K562 (cell line): ENCODE results near the gene CFAP53. TPM values are rescaled to one million over a fixed set of nuclear protein-coding genes. Genes with fewer than 3 reads are reported as not detected.
A peak's percentile ranks its signal among the peaks of the same experiment; 100 is the strongest.

Source experiments
- ATF1 ChIP-seq, 2 experiments: fragments of 450-650 bp in 1 of 2; IDR thresholded peaks; 2 replicates each; pipeline ENCODE4 v1.6.1; 2016; ENCODE audit warnings: missing compliant biosample characterization in 1 of 2, missing genetic modification characterization in 1 of 2
- CEBPG ChIP-seq, 3 experiments: fragments of 200-800 bp in 1 of 3; sonication (Bioruptor generic) in 1 of 3; sonication (generic) in 1 of 3; formaldehyde crosslinking in 1 of 3; IDR thresholded peaks in 2 of 3; conservative IDR thresholded peaks in 1 of 3; 2 replicates each; pipeline versions ENCODE4 v1.6.1 to v1.8.0; 2016 to 2022; ENCODE audit warnings: missing compliant biosample characterization in 2 of 3, missing genetic modification characterization in 2 of 3, mild to moderate bottlenecking in 1 of 3, missing genetic modification reagents in 1 of 3
- CTBP1 ChIP-seq: fragments of 450-650 bp; IDR thresholded peaks from 2 replicates; pipeline ENCODE4 v1.6.1; 2016; ENCODE audit warnings: borderline replicate concordance
- ELF4 ChIP-seq: fragments of 450-650 bp; formaldehyde crosslinking; IDR thresholded peaks from 2 replicates; pipeline ENCODE4 v1.4.0; 2022; ENCODE audit warnings: missing genetic modification characterization
- EP300 ChIP-seq: IDR thresholded peaks from 2 replicates; pipeline ENCODE4 v1.6.1; 2012; ENCODE audit warnings: low read length, improper control_type of control experiment
- GABPA ChIP-seq: fragments of 200-800 bp; sonication (Bioruptor generic); conservative IDR thresholded peaks from 2 replicates; pipeline ENCODE4 v1.6.1; 2016; ENCODE audit warnings: low read depth, missing genetic modification characterization, missing compliant biosample characterization
- KDM4B ChIP-seq, 2 experiments: fragments of 450-650 bp in 1 of 2; sonication (generic) in 1 of 2; IDR thresholded peaks; 2 replicates each; pipeline ENCODE4 v1.6.1; 2016 to 2017; ENCODE audit warnings: borderline replicate concordance in 2 of 2, antibody characterized with exemption in 1 of 2, low read depth in 1 of 2, mild to moderate bottlenecking in 1 of 2
- NFIC ChIP-seq: fragments of 450-650 bp; IDR thresholded peaks from 2 replicates; pipeline ENCODE4 v1.6.1; 2017; ENCODE audit warnings: mild to moderate bottlenecking, inconsistent platforms
- NR2C2 ChIP-seq, 2 experiments: fragments of 200-800 bp in 1 of 2; sonication (Bioruptor generic) in 1 of 2; sonication (generic) in 1 of 2; formaldehyde crosslinking in 1 of 2; IDR thresholded peaks; 2 replicates each; pipeline versions ENCODE4 v1.6.1 to v1.8.0; 2016 to 2022; ENCODE audit warnings: mild to moderate bottlenecking in 1 of 2, missing compliant biosample characterization in 1 of 2, missing genetic modification characterization in 1 of 2, missing genetic modification reagents in 1 of 2
- NR3C1 ChIP-seq: sonication (generic); formaldehyde crosslinking; IDR thresholded peaks from 2 replicates; pipeline ENCODE4 v1.8.1; 2022; ENCODE audit warnings: missing genetic modification reagents
- POLR2A ChIP-seq: fragments of 450-650 bp; conservative IDR thresholded peaks from 2 replicates; pipeline ENCODE4 v1.6.1; 2016
- POLR2AphosphoS5 ChIP-seq: IDR thresholded peaks from 2 replicates; pipeline ENCODE4 v1.6.1; 2011; ENCODE audit warnings: mild to moderate bottlenecking, low read depth, low read length, moderate library complexity; ENCODE audit not compliant: control insufficient read depth, insufficient read depth
- RFX5 ChIP-seq: IDR thresholded peaks from 2 replicates; pipeline ENCODE4 v1.6.1; 2011; ENCODE audit warnings: low read depth, mild to moderate bottlenecking, improper control_type of control experiment, low read length
- SMARCE1 ChIP-seq: fragments of 450-650 bp; IDR thresholded peaks from 2 replicates; pipeline ENCODE4 v1.7.1; 2016; ENCODE audit warnings: mild to moderate bottlenecking
- SOX6 ChIP-seq: fragments of 450-650 bp; IDR thresholded peaks from 2 replicates; pipeline ENCODE4 v1.6.1; 2014; ENCODE audit warnings: mild to moderate bottlenecking
- SRF ChIP-seq, 2 experiments: fragments of 250-450, 450-650 bp in 1 of 2; sonication (Bioruptor Pico) in 1 of 2; sonication (generic) in 1 of 2; formaldehyde crosslinking; IDR thresholded peaks; 2 replicates each; pipeline versions ENCODE4 v1.5.0 to v1.5.1; 2020 to 2022; ENCODE audit warnings: mild to moderate bottlenecking in 1 of 2, missing genetic modification reagents in 1 of 2
- SUPT5H ChIP-seq: fragments of 450-650 bp; IDR thresholded peaks from 2 replicates; pipeline ENCODE4 v1.6.1; 2016
- TAF1 ChIP-seq: IDR thresholded peaks from 2 replicates; pipeline ENCODE4 v1.6.1; 2011; ENCODE audit warnings: mild to moderate bottlenecking, low read length, moderate library complexity; ENCODE audit not compliant: insufficient read depth, control insufficient read depth, severe bottlenecking; ENCODE audit errors: extremely low read depth
- ZNF316 ChIP-seq: fragments of 450-650 bp; IDR thresholded peaks from 2 replicates; pipeline ENCODE4 v1.6.1; 2016
- polyA plus RNA-seq, 8 experiments: library from polyadenylated mRNA; depleted of rRNA in 4 of 8; stranded (reverse) in 5 of 8; unstranded in 3 of 8; fragments of >200 nt; fragmentation: Nextera tagmentation in 2 of 8; fragmentation: Illumina TruSeq in 1 of 8; extraction: Ambion mirVana in 2 of 8; extraction: Trizol in 1 of 8; gene quantifications; 2 replicates each; pipeline versions ENCODE4 v1.2.1 to v1.2.3, GENCODE V29; 2011 to 2014; ENCODE audit warnings: inconsistent platforms in 1 of 8, missing spikeins in 1 of 8
- total RNA-seq, 7 experiments: library from RNA; depleted of rRNA in 6 of 7; stranded (reverse); fragments of >200 nt in 6 of 7; fragmentation: Illumina TruSeq in 2 of 7; extraction: Trizol in 2 of 7; gene quantifications; 2 replicates each; pipeline versions ENCODE4 v1.2.1 to v1.2.3, GENCODE V29; 2011 to 2021; ENCODE audit warnings: low replicate concordance in 1 of 7
- TF ChIP-seq, protein P1 (sequence below): sonication (generic); formaldehyde crosslinking; IDR thresholded peaks from 2 replicates; pipeline ENCODE4 v1.8.0; 2022; ENCODE audit warnings: mild to moderate bottlenecking, missing genetic modification reagents
- TF ChIP-seq, protein P2 (sequence below), 2 experiments: fragments of 250-450 bp in 1 of 2; fragments of 450-650 bp in 1 of 2; sonication (Bioruptor Pico) in 1 of 2; IDR thresholded peaks; 2 replicates each; pipeline versions ENCODE4 v1.6.1 to v1.8.0; 2016 to 2021; ENCODE audit warnings: mild to moderate bottlenecking in 2 of 2, moderate library complexity in 2 of 2, missing compliant biosample characterization in 1 of 2, missing genetic modification characterization in 1 of 2

Gene CFAP53
- total and polyA plus RNA-seq, 9 of the 15 experiments (the other 6 are each of a cell fraction or from before 2014, with no cell fraction given): 0.21 to 1.9 (median 1.2) TPM

DNA sequence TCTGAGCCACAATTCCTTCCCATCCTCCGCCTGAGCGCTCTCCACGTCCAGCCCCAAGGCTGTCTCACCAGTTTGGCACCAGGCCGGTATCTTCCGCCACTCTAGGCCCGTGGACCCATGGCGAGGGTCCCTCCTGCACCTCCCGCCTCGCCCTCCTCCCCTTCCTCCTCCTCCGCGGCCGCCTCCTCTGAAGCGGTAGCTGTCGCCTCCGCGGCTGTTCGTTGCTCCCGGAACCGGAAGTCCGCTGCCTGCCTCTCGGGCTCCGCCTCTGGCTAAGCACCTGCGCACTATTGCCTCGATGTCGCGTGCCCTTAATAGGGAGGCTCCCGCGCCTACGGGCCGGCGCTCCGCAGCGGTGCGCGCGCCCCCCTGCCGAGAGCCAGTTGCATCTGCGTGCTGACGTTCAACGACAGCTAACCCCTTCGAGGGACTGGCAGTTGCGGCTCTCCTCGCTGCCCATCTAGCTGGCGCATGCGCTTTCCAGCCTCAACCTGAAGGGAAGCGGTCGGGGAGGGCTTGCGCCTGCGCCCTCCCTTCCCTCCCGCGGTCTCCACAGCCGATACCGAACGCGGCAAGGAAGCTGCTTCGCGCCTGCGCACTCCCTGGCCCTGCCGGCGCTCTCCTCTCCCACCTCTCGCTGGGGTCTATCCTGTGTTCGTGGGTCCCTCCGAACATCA is 15.1 kb upstream of the CFAP53 start, which contains the start of gene MBD1 (continued):
- TF ChIP-seq, protein P1, sequence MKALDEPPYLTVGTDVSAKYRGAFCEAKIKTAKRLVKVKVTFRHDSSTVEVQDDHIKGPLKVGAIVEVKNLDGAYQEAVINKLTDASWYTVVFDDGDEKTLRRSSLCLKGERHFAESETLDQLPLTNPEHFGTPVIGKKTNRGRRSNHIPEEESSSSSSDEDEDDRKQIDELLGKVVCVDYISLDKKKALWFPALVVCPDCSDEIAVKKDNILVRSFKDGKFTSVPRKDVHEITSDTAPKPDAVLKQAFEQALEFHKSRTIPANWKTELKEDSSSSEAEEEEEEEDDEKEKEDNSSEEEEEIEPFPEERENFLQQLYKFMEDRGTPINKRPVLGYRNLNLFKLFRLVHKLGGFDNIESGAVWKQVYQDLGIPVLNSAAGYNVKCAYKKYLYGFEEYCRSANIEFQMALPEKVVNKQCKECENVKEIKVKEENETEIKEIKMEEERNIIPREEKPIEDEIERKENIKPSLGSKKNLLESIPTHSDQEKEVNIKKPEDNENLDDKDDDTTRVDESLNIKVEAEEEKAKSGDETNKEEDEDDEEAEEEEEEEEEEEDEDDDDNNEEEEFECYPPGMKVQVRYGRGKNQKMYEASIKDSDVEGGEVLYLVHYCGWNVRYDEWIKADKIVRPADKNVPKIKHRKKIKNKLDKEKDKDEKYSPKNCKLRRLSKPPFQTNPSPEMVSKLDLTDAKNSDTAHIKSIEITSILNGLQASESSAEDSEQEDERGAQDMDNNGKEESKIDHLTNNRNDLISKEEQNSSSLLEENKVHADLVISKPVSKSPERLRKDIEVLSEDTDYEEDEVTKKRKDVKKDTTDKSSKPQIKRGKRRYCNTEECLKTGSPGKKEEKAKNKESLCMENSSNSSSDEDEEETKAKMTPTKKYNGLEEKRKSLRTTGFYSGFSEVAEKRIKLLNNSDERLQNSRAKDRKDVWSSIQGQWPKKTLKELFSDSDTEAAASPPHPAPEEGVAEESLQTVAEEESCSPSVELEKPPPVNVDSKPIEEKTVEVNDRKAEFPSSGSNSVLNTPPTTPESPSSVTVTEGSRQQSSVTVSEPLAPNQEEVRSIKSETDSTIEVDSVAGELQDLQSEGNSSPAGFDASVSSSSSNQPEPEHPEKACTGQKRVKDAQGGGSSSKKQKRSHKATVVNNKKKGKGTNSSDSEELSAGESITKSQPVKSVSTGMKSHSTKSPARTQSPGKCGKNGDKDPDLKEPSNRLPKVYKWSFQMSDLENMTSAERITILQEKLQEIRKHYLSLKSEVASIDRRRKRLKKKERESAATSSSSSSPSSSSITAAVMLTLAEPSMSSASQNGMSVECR (CRISPR knock-in tag): peak; percentile 72; the same call in 1 of the 2 replicates
- TF ChIP-seq EP300 (peak; percentile 20; the same call in 1 of the 2 replicates), SRF (CRISPR knock-in tag; IDR thresholded peaks at IDR 0.05) (peak in 1 of 2 experiments; percentile 89; a peak in 2 of 4 replicates), NR3C1 (CRISPR knock-in tag) (no peak), ZNF316 (peak; percentile 45; the same call in 1 of the 2 replicates), KDM4B (IDR thresholded peaks at IDR 0.05; ENCODE audit: borderline replicate concordance in 2 of 2, low read depth in 1 of 2) (peak in 1 of 2 experiments; percentile 70; a peak in 1 of 4 replicates), CEBPG (CRISPR knock-in tag; IDR thresholded peaks at IDR 0.05) (peak; percentile 53; the same call in 1 of the 2 replicates), CEBPG (tag; conservative IDR thresholded peaks at IDR 0.05 in 1 of 2, IDR thresholded peaks at IDR 0.05 in 1 of 2) (no peak), SMARCE1 (0 out of 2 replicates have a peak, but pooled peaks have one; percentile 5), NR2C2 (CRISPR knock-in tag; IDR thresholded peaks at IDR 0.05) (peak; percentile 89), NR2C2 (tag; IDR thresholded peaks at IDR 0.05) (peak; percentile 98), GABPA (peak; percentile 97), ELF4 (CRISPR knock-in tag) (no peak), ATF1 (CRISPR knock-in tag; IDR thresholded peaks at IDR 0.05) (no peak), ATF1 (tag; IDR thresholded peaks at IDR 0.05) (peak; percentile 72), POLR2A (peak; percentile 94), SOX6 (0 out of 2 replicates have a peak, but pooled peaks have one; percentile 30), POLR2AphosphoS5 (peak; percentile 70; the same call in 1 of the 2 replicates), NFIC (peak; percentile 34; the same call in 1 of the 2 replicates), CTBP1 (peak; percentile 49; the same call in 1 of the 2 replicates), TAF1 (peak; percentile 58), RFX5 (no peak), SUPT5H (peak; percentile 94)
- TF ChIP-seq, protein P2, sequence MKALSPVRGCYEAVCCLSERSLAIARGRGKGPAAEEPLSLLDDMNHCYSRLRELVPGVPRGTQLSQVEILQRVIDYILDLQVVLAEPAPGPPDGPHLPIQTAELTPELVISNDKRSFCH (CRISPR knock-in tag; IDR thresholded peaks at IDR 0.05): no peak
- TF ChIP-seq, protein P2 (tag; IDR thresholded peaks at IDR 0.05): no peak
